IMR-90 (cell line): ENCODE results near the gene IRGM. TPM values are rescaled to one million over a fixed set of nuclear protein-coding genes. Genes with fewer than 3 reads are reported as not detected.
A peak's percentile ranks its signal among the peaks of the same experiment; 100 is the strongest.

ENCODE experiments used
- ATAC-seq: fragments of 200-7000 bp; cut with Tn5 transposase; 2 replicates; pipeline ENCODE4 v1.9.1; 2020; ENCODE audit warnings: low read depth, mild to moderate bottlenecking, moderate library complexity
- BruUV-seq: library from RNA; stranded (reverse); fragments of 400-500 nt; replicated peaks from 2 replicates; lab custom pipeline; 2021; lab: Mats Ljungman, UMichigan
- CTCF ChIA-PET: fragments of 300-600 bp; formaldehyde crosslinking; extraction: SDS; loops from one replicate; lab custom pipeline; 2021; ENCODE audit warnings: antibody characterized with exemption; lab: Yijun Ruan, JAX
- POLR2A ChIA-PET: fragments of 300-600 bp; sonication (Branson Sonifier 250); formaldehyde crosslinking; loops from one replicate; lab custom pipeline; 2022; ENCODE audit warnings: antibody characterized with exemption; ENCODE audit not compliant: unreplicated experiment; lab: Charles Lee
- DNase-seq: peaks from one replicate; pipeline ENCODE4 v3.0.0; 2013
- H2AFZ ChIP-seq: replicated peaks from 2 replicates; pipeline ENCODE3; 2013; ENCODE audit warnings: low read length, mild to moderate bottlenecking; ENCODE audit not compliant: poor library complexity
- H2AK5ac ChIP-seq: 2 replicates; pipeline ENCODE4 v1.6.1; 2013; ENCODE audit warnings: low read depth, low read length, inconsistent platforms
- H2AK9ac ChIP-seq: replicated peaks from 2 replicates; pipeline ENCODE3; 2013; ENCODE audit warnings: mild to moderate bottlenecking, low read depth, low read length, moderate library complexity; ENCODE audit not compliant: poor library complexity
- H2BK120ac ChIP-seq: 2 replicates; pipeline ENCODE4 v1.6.1; 2013; ENCODE audit warnings: low read depth, low read length, inconsistent platforms
- H2BK15ac ChIP-seq: 3 replicates; pipeline ENCODE4 v1.6.1; 2013; ENCODE audit warnings: low read depth, low read length, inconsistent platforms
- H2BK20ac ChIP-seq: 2 replicates; pipeline ENCODE4 v1.6.1; 2013; ENCODE audit warnings: low read depth, mild to moderate bottlenecking, inconsistent platforms, low read length, moderate library complexity
- H2BK5ac ChIP-seq: 2 replicates; pipeline ENCODE4 v1.6.1; 2013; ENCODE audit warnings: mild to moderate bottlenecking, low read depth, low read length, inconsistent platforms; ENCODE audit not compliant: poor library complexity, severe bottlenecking
- H3K14ac ChIP-seq: replicated peaks from 2 replicates; pipeline ENCODE4 v1.6.1; 2013; ENCODE audit warnings: low read depth, low read length, inconsistent platforms
- H3K18ac ChIP-seq: 2 replicates; pipeline ENCODE4 v1.6.1; 2013; ENCODE audit warnings: low read depth, low read length, control low read depth
- H3K23ac ChIP-seq: 2 replicates; pipeline ENCODE4 v1.6.1; 2013; ENCODE audit warnings: low read depth, low read length, inconsistent platforms
- H3K27ac ChIP-seq: 2 replicates; pipeline ENCODE4 v1.5.1; 2013; ENCODE audit warnings: mild to moderate bottlenecking, control low read depth, low read length; ENCODE audit not compliant: insufficient read depth
- H3K27me3 ChIP-seq: 2 replicates; pipeline ENCODE4 v1.6.1; 2013; ENCODE audit warnings: low read length; ENCODE audit not compliant: control insufficient read depth, insufficient read depth
- H3K36me3 ChIP-seq: 2 replicates; pipeline ENCODE4 v1.6.1; 2013; ENCODE audit warnings: low read length, mixed read lengths; ENCODE audit not compliant: control insufficient read depth, insufficient read depth
- H3K4ac ChIP-seq: 2 replicates; pipeline ENCODE4 v1.6.1; 2013; ENCODE audit warnings: low read depth, low read length, inconsistent platforms
- H3K4me1 ChIP-seq: 2 replicates; pipeline ENCODE4 v1.6.1; 2013; ENCODE audit warnings: low read length, mixed read lengths; ENCODE audit not compliant: control insufficient read depth, insufficient read depth
- H3K4me2 ChIP-seq: 2 replicates; pipeline ENCODE4 v1.6.1; 2013; ENCODE audit warnings: low read depth, mild to moderate bottlenecking, control low read depth, low read length, moderate library complexity
- H3K4me3 ChIP-seq: 2 replicates; pipeline ENCODE4 v1.5.1; 2013; ENCODE audit warnings: low read depth, mild to moderate bottlenecking, control low read depth, low read length, moderate library complexity; ENCODE audit not compliant: insufficient read depth
- H3K56ac ChIP-seq: 2 replicates; pipeline ENCODE4 v1.6.1; 2013; ENCODE audit warnings: low read length, inconsistent platforms; ENCODE audit not compliant: insufficient read depth; ENCODE audit errors: extremely low read depth
- H3K79me1 ChIP-seq, 2 experiments: 2 replicates each; pipeline ENCODE4 v1.6.1; 2013; ENCODE audit warnings: low read length in 2 of 2, inconsistent platforms in 1 of 2, low read depth in 1 of 2
- H3K9ac ChIP-seq: 2 replicates; pipeline ENCODE4 v1.6.1; 2013; ENCODE audit warnings: low read depth, low read length, control low read depth
- H3K9me1 ChIP-seq: 2 replicates; pipeline ENCODE4 v1.6.1; 2013; ENCODE audit warnings: low read length, inconsistent platforms; ENCODE audit not compliant: insufficient read depth
- H3K9me3 ChIP-seq: 2 replicates; pipeline ENCODE4 v1.6.1; 2013; ENCODE audit warnings: low read length; ENCODE audit not compliant: control insufficient read depth, insufficient read depth
- H4K20me1 ChIP-seq: 2 replicates; pipeline ENCODE4 v1.6.1; 2013; ENCODE audit warnings: low read length, inconsistent platforms; ENCODE audit not compliant: insufficient read depth
- H4K5ac ChIP-seq: 2 replicates; pipeline ENCODE4 v1.6.1; 2013; ENCODE audit warnings: mild to moderate bottlenecking, low read depth, low read length, control low read depth
- H4K8ac ChIP-seq, 2 experiments: 2 replicates each; pipeline ENCODE4 v1.6.1; 2013; ENCODE audit warnings: low read depth in 2 of 2, low read length in 2 of 2, control low read depth in 1 of 2, inconsistent platforms in 1 of 2
- H4K91ac ChIP-seq: 2 replicates; pipeline ENCODE4 v1.6.1; 2013; ENCODE audit warnings: low read depth, low read length, inconsistent platforms; ENCODE audit not compliant: insufficient read depth
- MXI1 ChIP-seq: IDR thresholded peaks from 2 replicates; pipeline ENCODE4 v1.6.1; 2012; ENCODE audit warnings: low read depth, mild to moderate bottlenecking, low read length, moderate library complexity, borderline replicate concordance
- POLR2A ChIP-seq: IDR thresholded peaks from 2 replicates; pipeline ENCODE4 v1.6.1; 2012; ENCODE audit warnings: mild to moderate bottlenecking, low read depth, low read length
- RAD21 ChIP-seq: IDR thresholded peaks from 2 replicates; pipeline ENCODE4 v1.6.1; 2012; ENCODE audit warnings: low read length, improper control_type of control experiment
- RCOR1 ChIP-seq: IDR thresholded peaks from 2 replicates; pipeline ENCODE4 v1.6.1; 2012; ENCODE audit warnings: mild to moderate bottlenecking, low read length, improper control_type of control experiment; ENCODE audit not compliant: insufficient replicate concordance
- SMC3 ChIP-seq: fragments of 150-350 bp; IDR thresholded peaks from 2 replicates; pipeline ENCODE4 v1.6.1; 2016; ENCODE audit warnings: low read depth, mild to moderate bottlenecking, antibody characterized with exemption, low read length, moderate library complexity
- WGBS, 2 experiments: methylation state at CpG; one replicate each; pipeline versions ENCODE4 v1.1.5 to v1.1.7; 2013; ENCODE audit warnings: missing lambda C conversion rate in 2 of 2; ENCODE audit not compliant: insufficient read length in 1 of 2; ENCODE audit errors: extremely low coverage in 2 of 2; 5-methylcytosine and 5-hydroxymethylcytosine counted together
- dilution Hi-C: fragments of 300-500 bp; cut with HindIII; formaldehyde crosslinking; loops from one replicate; pipeline ENCODE4 v1.14.3; 2018; ENCODE audit warnings: low sequenced_read_pairs; ENCODE audit not compliant: unreplicated experiment
- in situ Hi-C: fragments of 300-500 bp; cut with MboI; formaldehyde crosslinking; loops from 3 replicates; pipeline ENCODE4 v1.14.3; 2019; ENCODE audit warnings: low sequenced_read_pairs, inconsistent platforms, mixed read lengths
- intact Hi-C: fragments of 100-400 bp; cut with micrococcal nuclease; formaldehyde crosslinking; loops from 2 replicates; pipeline ENCODE4 v1.10.0; 2022
- polyA plus RNA-seq, 3 experiments: library from polyadenylated mRNA; depleted of rRNA; stranded (reverse); fragments of >200 nt; gene quantifications; 2 replicates each; pipeline ENCODE4 v1.2.3, GENCODE V29; 2012; ENCODE audit warnings: low replicate concordance in 1 of 3
- total RNA-seq: library from RNA; depleted of rRNA; stranded (reverse); fragments of >200 nt; gene quantifications from 2 replicates; pipeline ENCODE4 v1.2.3, GENCODE V29; 2012

The IRGM gene
- total and polyA plus RNA-seq, 2 of the 4 experiments (the other 2 are of a cell fraction): not detected

- in situ Hi-C loops: no loop called here
- dilution Hi-C loops: no loop called here
- H3K4ac ChIP-seq: no peak overlapping the region
- WGBS, 2 experiments: no CpG with 5 or more reads among the region's 3 CpGs
- H3K36me3 ChIP-seq: no peaks in the 10 kb centered on the region
- H3K9me1 ChIP-seq: no peaks in the 10 kb centered on the region
- no peak overlapping the region for H4K5ac ChIP-seq
- H2AK5ac ChIP-seq: no peak overlapping the region
- intact Hi-C loops: no loop called here
- no peaks in the 10 kb centered on the region for H3K79me1 ChIP-seq
- no peaks in the 10 kb centered on the region for H3K9me3 ChIP-seq
- no peak overlapping the region for H2BK20ac ChIP-seq
- DNase-seq: no peak
- ChIA-PET POLR2A (no interaction called here), CTCF (interaction anchor here (2.2 kb wide), 1 partner anchor 49 kb away, joined by 7 read pairs; no protein-coding TSS in a partner anchor)
- ATAC-seq: no peak
- H2AK9ac ChIP-seq: peak overlapping the region; percentile 44
- H3K4me2 ChIP-seq: no peak overlapping the region
- H3K4me3 ChIP-seq: no peak overlapping the region
- no TSS peak for BruUV-seq
- no peak overlapping the region for H3K14ac ChIP-seq
- no peak overlapping the region for H3K27ac ChIP-seq
- no peak overlapping the region for H2BK120ac ChIP-seq
- H3K23ac ChIP-seq: no peak overlapping the region
- H3K4me1 ChIP-seq: no peaks in the 10 kb centered on the region
- no peak overlapping the region for H3K56ac ChIP-seq
- H4K8ac ChIP-seq: no peak overlapping the region
- H3K18ac ChIP-seq: no peak overlapping the region
- H3K27me3 ChIP-seq: peaks cover 12% of the 10 kb centered on the region
- H4K20me1 ChIP-seq: no peaks in the 10 kb centered on the region
- TF ChIP-seq MXI1 (no peak), RCOR1 (no peak), POLR2A (no peak), RAD21 (no peak), SMC3 (no peak)
- H2BK15ac ChIP-seq: no peak overlapping the region
- no peak overlapping the region for H2BK5ac ChIP-seq
- H2AFZ ChIP-seq: no peak overlapping the region
- H3K9ac ChIP-seq: no peak overlapping the region
- H4K91ac ChIP-seq: no peak overlapping the region
These were observed 4.7 kb downstream of the IRGM start for GRCh38 chr5:150851039-150851438.
